Umbilical cord (tissue), 2 donors: ENCODE measurements around the gene SHISA9. TPM values are rescaled to one million over a fixed set of nuclear protein-coding genes. Genes with fewer than 3 reads are reported as not detected.
A peak's percentile ranks its signal among the peaks of the same experiment; 100 is the strongest.
"Not testable (repeated sequence)": the region's sequence is repeated elsewhere in the genome, so short reads cannot be mapped to it uniquely, and the experiment has no call there.

Experiments used
- DNase-seq: peaks from one replicate; pipeline ENCODE4 v3.0.0-alpha.2; 2015; ENCODE audit warnings: low spot score
- total RNA-seq: library from RNA; depleted of rRNA; stranded (reverse); fragments of >200 nt; gene quantifications from one replicate; pipeline ENCODE4 v1.2.3, GENCODE V29; 2014; ENCODE audit warnings: low replicate concordance; ENCODE audit not compliant: insufficient read depth

Gene SHISA9
- 2.9 TPM for total RNA-seq

GRCh38 chr16:12901597-12902461, at the start of gene SHISA9:
SHISA9 (plus strand) TSS chr16:12901598.
- DNase-seq = no peak

- no peak for DNase-seq
Observed at GRCh38 chr16:12853972-12854371, 47.4 kb upstream of the SHISA9 start.

DNA sequence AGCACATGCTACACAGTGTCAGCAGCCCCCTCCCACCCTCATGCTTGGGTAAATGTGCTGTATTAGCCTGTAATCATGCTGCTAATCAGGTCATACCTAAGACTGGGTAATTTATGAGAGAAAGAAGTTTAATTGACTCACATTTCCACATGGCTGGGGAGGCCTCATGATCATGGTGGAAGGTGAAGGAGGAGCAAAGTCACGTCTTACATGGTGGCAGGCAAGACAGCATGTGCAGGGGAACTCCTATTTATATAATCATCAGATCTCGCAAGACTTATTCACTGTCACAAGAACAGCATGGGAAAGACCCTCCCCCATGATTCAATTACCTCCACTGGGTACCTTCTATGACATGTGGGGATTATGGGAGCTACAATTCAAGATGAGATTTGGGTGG, 44.0 kb upstream of the SHISA9 start:
- DNase-seq = not testable (repeated sequence)

DNA sequence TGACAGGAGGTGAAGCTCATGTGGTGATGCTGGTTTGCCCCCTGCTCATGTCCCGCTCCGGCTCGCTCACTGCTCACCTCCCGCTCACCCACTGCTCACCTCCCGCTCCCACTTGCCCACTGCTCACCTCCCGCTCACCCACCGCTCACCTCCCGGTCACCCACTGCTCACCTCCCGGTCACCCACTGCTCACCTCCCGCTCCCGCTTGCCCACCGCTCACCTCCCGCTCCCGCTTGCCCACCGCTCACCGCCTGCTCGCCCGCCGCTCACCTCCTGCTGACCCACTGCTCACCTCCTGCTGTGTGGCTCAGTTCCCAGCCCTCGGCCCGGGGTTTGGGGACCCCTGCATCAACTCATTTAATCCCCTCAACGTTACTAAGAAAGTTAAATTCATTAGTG, 39.1 kb upstream of the SHISA9 start:
- DNase-seq = no peak

- no peak for DNase-seq
Observed at GRCh38 chr16:12862941-12863340, 38.5 kb upstream of the SHISA9 start.

DNA sequence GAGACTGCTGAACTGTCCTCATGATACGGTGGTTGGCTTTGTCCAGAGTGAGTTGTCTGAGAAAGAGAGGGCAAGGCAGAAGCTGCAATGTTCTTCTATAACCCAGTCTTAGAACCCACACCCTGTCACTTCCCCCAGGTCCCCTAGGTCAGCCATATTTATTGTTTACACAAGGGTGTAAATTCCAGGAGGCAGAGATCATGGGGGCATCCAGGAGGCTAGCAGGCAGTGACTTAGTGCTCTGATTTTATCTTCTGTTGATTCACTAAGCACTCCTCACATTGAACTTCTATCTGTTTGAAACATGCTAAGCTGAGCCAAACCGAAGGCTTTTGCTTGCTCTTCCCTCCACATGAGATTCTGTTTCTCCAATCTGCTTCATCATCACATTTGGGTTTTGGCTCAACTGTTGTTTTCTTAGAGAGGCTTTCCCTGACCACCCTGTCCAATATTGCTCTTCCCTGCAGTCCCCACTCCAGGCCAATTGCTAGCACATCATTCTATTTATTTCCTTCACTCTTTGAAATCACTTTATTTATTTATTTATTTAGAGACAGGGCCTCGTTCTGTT, 34.3 kb upstream of the SHISA9 start:
- DNase-seq = no peak

- DNase-seq = no peak
Observed at GRCh38 chr16:12868169-12868568, 33.2 kb upstream of the SHISA9 start.

- DNase-seq = no peak
Observed at GRCh38 chr16:12868788-12869187, 32.6 kb upstream of the SHISA9 start.

GRCh38 chr16:12869698-12870427, 31.5 kb upstream of the SHISA9 start:
- DNase-seq = no peak

DNA sequence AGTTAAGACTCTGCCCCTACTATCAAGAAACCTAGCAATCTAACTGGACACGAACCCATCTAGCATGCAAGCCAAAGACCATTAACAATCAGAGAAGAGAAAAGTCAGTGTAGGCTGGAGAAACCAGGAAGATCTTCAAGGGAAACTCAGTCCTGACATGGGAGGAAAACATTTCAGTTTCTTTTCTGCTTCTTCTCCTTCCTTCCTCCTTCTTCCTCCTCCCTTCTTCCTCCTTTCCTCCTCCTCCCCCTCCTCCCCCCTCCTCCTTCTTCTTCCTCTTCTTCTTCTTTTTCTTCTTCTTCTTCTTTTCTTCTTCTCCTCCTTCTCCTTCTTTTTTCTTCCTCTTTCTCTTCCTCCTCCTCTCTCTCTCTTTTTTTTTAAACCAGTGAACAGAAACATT, 29.6 kb upstream of the SHISA9 start:
- DNase-seq = no peak

DNA sequence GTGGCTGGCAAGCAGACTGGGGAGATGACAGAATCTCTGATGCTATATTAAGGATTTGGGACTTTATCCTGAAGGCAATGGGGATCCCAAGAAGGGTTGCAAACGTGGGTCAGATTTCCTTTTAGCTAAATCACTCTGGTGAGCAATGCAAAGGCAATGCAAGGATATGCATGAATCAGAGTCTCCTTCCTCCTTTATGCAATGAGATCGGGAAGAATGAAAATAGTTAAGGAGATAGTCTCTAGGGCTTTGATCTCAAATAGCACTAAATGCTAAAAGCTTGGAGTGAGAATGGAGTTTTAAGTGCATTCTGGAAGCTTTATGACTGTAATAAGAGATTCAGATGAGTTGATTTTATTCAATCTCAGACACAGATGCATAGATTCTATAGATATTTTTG, 27.2 kb upstream of the SHISA9 start:
- peak; percentile 17 for DNase-seq

- DNase-seq = no peak
Observed at GRCh38 chr16:12876778-12877177, 24.6 kb upstream of the SHISA9 start.

- no peak for DNase-seq
Observed at GRCh38 chr16:12878973-12879372, 22.4 kb upstream of the SHISA9 start.

DNA sequence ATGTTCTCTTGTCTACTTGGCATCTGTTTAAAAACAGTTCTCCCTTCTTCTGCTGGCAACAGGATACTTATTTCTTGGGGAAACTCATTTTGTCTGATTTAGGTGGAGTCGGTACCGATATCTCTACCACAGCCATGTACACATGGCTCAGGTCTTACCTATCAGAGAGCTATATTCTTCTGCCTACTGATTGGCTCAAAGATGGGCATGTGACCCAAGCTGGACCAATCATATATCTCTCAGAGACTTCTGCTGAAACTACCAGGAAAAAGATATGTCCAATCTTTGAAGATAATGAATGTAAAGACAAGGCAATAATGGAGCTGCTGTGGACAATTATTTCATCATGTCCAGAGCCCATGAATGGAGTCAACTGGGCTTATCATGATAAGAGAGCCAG, 21.6 kb upstream of the SHISA9 start:
- DNase-seq = no peak

- DNase-seq = no peak
Observed at GRCh38 chr16:12881182-12881581, 20.2 kb upstream of the SHISA9 start.

DNA sequence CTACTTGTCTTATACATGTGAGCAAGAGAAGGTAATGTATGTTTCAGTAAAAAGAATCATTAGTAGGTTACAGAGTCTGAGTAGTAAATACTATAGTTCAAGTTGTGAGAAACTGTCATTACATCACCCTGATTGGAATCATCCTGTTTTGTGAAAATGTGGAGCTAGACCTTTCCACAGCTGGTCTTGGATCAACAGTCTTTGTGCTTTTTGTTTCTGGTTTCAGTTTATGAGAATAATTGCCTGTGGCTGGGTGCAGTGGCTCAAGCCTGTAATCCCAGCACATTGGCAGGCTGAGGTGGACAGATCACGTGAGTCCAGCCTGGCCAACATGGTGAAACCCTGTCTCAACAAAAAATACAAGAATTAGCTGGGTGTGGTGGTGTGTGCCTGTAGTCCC, 19.7 kb upstream of the SHISA9 start:
- no peak for DNase-seq

DNA sequence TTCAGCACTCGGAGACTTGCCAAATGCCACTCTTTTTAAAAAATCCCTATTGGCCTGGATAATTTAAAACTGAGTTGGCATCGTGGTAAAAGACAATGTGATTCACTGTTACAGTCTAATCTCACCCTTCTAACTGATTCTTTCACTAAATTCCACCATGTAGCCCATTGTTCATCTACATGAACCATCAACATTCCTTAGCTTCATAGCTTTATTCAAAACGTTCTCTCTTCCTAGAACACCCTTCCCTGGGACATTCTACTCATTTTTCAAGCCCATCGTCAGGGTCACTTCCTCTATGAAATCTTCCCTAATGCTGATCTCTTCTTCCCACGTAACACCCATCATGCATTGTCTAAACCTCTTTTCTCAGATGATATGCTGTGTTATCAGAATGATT, 15.7 kb upstream of the SHISA9 start:
- no peak for DNase-seq

GRCh38 chr16:12891836-12892235, 9.6 kb upstream of the SHISA9 start:
- no peak for DNase-seq

- no peak for DNase-seq
Observed at GRCh38 chr16:12893050-12893750, 8.2 kb upstream of the SHISA9 start.

DNA sequence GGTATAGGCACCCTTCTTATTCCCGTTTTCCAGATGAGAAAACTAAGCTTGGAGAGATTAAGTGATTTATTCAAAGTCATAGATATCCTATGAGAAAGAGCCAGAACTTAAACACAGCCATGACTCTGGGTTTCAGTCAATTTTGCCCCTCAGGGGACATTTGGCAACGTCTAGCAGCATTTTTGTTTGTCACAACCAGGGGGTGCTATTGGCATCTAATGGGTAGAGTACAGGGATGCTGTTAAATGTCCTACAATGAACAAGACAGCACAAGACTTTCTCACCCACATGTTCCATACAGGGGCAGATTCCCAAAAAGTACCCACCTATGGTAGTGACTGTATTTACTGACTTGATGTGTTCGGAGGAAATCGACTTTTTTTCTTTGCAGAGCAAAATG, 4.8 kb upstream of the SHISA9 start:
- DNase-seq = no peak

GRCh38 chr16:12898551-12898950, 2.8 kb upstream of the SHISA9 start:
- DNase-seq = no peak

- DNase-seq = no peak
Observed at GRCh38 chr16:12899529-12900143, 1.8 kb upstream of the SHISA9 start.
